GM12878 (cell line): ENCODE data around the gene PLA2G3.

Experiments
- ATF3 ChIP-seq: IDR thresholded peaks from 2 replicates; pipeline ENCODE4 v1.6.1; 2011; ENCODE audit warnings: low read depth, mild to moderate bottlenecking, low read length, moderate library complexity, borderline replicate concordance; ENCODE audit errors: extremely low read depth
- CBX5 ChIP-seq: sonication (generic); IDR thresholded peaks from 2 replicates; pipeline ENCODE4 v1.6.1; 2016; ENCODE audit warnings: low read depth, moderate library complexity, mild to moderate bottlenecking, inconsistent platforms
- HDAC6 ChIP-seq: fragments of 200-600 bp; sonication (generic); IDR thresholded peaks from one replicate; pipeline ENCODE4 v1.8.0; 2017; ENCODE audit warnings: antibody characterized with exemption; ENCODE audit not compliant: unreplicated experiment
- MAX ChIP-seq: IDR thresholded peaks from 2 replicates; pipeline ENCODE4 v1.6.1; 2012; ENCODE audit warnings: low read depth, low read length, improper control_type of control experiment
- POLR2AphosphoS2 ChIP-seq: IDR thresholded peaks from 2 replicates; pipeline ENCODE4 v1.6.1; 2011; ENCODE audit warnings: low read depth, mild to moderate bottlenecking, low read length, improper control_type of control experiment, moderate library complexity
- RB1 ChIP-seq: fragments of 450-650 bp; formaldehyde crosslinking; IDR thresholded peaks from 2 replicates; pipeline ENCODE4 v1.6.1; 2017; ENCODE audit warnings: mild to moderate bottlenecking, borderline replicate concordance
- RFX5 ChIP-seq: IDR thresholded peaks from 2 replicates; pipeline ENCODE4 v1.6.1; 2011; ENCODE audit warnings: low read depth, low read length, improper control_type of control experiment
- SIN3A ChIP-seq: IDR thresholded peaks from 2 replicates; pipeline ENCODE4 v1.6.1; 2012; ENCODE audit warnings: low read depth, low read length, improper control_type of control experiment
- SMAD1 ChIP-seq: fragments of 450-650 bp; IDR thresholded peaks from 2 replicates; pipeline ENCODE4 v1.6.1; 2018; ENCODE audit warnings: mild to moderate bottlenecking, low read depth; ENCODE audit not compliant: partially characterized antibody
- TCF12 ChIP-seq: IDR thresholded peaks from 2 replicates; pipeline ENCODE4 v1.6.1; 2011; ENCODE audit warnings: low read depth, mild to moderate bottlenecking, low read length
- YY1 ChIP-seq: IDR thresholded peaks from 2 replicates; pipeline ENCODE4 v1.6.1; 2011; ENCODE audit warnings: low read depth, mild to moderate bottlenecking, low read length
- ZNF384 ChIP-seq: IDR thresholded peaks from 2 replicates; pipeline ENCODE4 v1.6.1; 2012; ENCODE audit warnings: low read depth, mild to moderate bottlenecking, low read length, improper control_type of control experiment, borderline replicate concordance
- TF ChIP-seq, protein P1 (sequence below), 3 experiments: IDR thresholded peaks in 2 of 3; conservative IDR thresholded peaks in 1 of 3; 2 replicates each; pipeline ENCODE4 v1.5.1; 2011; ENCODE audit warnings: low read depth in 3 of 3, low read length in 3 of 3, mild to moderate bottlenecking in 3 of 3, control low read depth in 2 of 3, moderate library complexity in 2 of 3, inconsistent platforms in 1 of 3, mixed read lengths in 1 of 3; ENCODE audit not compliant: control insufficient read depth in 2 of 3, insufficient read depth in 1 of 3; ENCODE audit errors: extremely low read depth in 1 of 3

DNA sequence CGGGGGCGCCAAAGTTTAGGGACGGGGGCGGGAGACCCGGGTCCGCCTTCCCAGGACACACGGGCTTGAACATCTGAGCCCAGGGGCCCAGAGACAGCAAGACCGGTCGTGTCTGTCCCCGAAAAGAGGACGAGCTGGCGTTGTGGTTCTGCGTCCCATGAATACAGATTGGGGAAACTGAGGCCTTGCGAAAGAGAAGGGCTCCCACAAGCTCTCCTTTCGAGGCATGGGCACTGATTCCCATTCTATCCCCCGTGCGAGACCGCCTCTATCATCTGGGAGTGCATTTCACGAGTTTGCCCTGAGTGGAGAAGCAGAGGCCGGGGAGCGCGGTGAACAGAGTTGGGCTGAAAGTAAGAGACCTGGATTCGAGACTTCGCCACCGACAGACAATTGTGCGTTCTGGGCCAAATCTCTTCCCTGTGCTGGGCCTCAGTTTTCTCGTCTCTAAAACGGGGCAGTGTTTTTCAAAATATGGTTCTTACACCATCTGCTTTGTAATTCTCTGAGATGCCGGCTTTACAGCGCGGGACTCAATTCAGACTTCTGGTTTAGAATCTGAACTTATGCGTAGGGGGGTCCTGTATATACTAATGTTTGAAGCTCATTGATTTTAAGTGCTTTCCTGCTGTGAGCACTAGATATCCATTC lies 20.1 kb upstream of the PLA2G3 start:
- TF ChIP-seq SIN3A (no peak), YY1 (no peak), POLR2AphosphoS2 (no peak), CBX5 (no peak), HDAC6 (no peak), RFX5 (no peak), ATF3 (no peak), ZNF384 (no peak), TCF12 (no peak), MAX (no peak), SMAD1 (no peak), RB1 (no peak)
- TF ChIP-seq, protein P1, sequence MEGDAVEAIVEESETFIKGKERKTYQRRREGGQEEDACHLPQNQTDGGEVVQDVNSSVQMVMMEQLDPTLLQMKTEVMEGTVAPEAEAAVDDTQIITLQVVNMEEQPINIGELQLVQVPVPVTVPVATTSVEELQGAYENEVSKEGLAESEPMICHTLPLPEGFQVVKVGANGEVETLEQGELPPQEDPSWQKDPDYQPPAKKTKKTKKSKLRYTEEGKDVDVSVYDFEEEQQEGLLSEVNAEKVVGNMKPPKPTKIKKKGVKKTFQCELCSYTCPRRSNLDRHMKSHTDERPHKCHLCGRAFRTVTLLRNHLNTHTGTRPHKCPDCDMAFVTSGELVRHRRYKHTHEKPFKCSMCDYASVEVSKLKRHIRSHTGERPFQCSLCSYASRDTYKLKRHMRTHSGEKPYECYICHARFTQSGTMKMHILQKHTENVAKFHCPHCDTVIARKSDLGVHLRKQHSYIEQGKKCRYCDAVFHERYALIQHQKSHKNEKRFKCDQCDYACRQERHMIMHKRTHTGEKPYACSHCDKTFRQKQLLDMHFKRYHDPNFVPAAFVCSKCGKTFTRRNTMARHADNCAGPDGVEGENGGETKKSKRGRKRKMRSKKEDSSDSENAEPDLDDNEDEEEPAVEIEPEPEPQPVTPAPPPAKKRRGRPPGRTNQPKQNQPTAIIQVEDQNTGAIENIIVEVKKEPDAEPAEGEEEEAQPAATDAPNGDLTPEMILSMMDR (IDR thresholded peaks at IDR 0.05 in 2 of 3, conservative IDR thresholded peaks at IDR 0.05 in 1 of 3; ENCODE audit: control insufficient read depth in 2 of 3, extremely low read depth in 1 of 3, insufficient read depth in 1 of 3, low read depth in 3 of 3, low read length in 3 of 3): no peak
